IMR-90 (cell line): ENCODE measurements around the gene GNB1L. TPM values are rescaled to one million over a fixed set of nuclear protein-coding genes. Genes with fewer than 3 reads are reported as not detected.

Experiments used
- ATAC-seq: fragments of 200-7000 bp; cut with Tn5 transposase; 2 replicates; pipeline ENCODE4 v1.9.1; 2020; ENCODE audit warnings: low read depth, mild to moderate bottlenecking, moderate library complexity
- BruUV-seq: library from RNA; stranded (reverse); fragments of 400-500 nt; replicated peaks from 2 replicates; lab custom pipeline; 2021; lab: Mats Ljungman, UMichigan
- CTCF ChIA-PET: fragments of 300-600 bp; formaldehyde crosslinking; extraction: SDS; loops from one replicate; lab custom pipeline; 2021; ENCODE audit warnings: antibody characterized with exemption; lab: Yijun Ruan, JAX
- POLR2A ChIA-PET: fragments of 300-600 bp; sonication (Branson Sonifier 250); formaldehyde crosslinking; loops from one replicate; lab custom pipeline; 2022; ENCODE audit warnings: antibody characterized with exemption; ENCODE audit not compliant: unreplicated experiment; lab: Charles Lee
- DNase-seq: peaks from one replicate; pipeline ENCODE4 v3.0.0; 2013
- H2AFZ ChIP-seq: replicated peaks from 2 replicates; pipeline ENCODE3; 2013; ENCODE audit warnings: low read length, mild to moderate bottlenecking; ENCODE audit not compliant: poor library complexity
- H2AK5ac ChIP-seq: 2 replicates; pipeline ENCODE4 v1.6.1; 2013; ENCODE audit warnings: low read depth, low read length, inconsistent platforms
- H2AK9ac ChIP-seq: replicated peaks from 2 replicates; pipeline ENCODE3; 2013; ENCODE audit warnings: mild to moderate bottlenecking, low read depth, low read length, moderate library complexity; ENCODE audit not compliant: poor library complexity
- H2BK120ac ChIP-seq: 2 replicates; pipeline ENCODE4 v1.6.1; 2013; ENCODE audit warnings: low read depth, low read length, inconsistent platforms
- H2BK15ac ChIP-seq: 3 replicates; pipeline ENCODE4 v1.6.1; 2013; ENCODE audit warnings: low read depth, low read length, inconsistent platforms
- H2BK20ac ChIP-seq: 2 replicates; pipeline ENCODE4 v1.6.1; 2013; ENCODE audit warnings: low read depth, mild to moderate bottlenecking, inconsistent platforms, low read length, moderate library complexity
- H2BK5ac ChIP-seq: 2 replicates; pipeline ENCODE4 v1.6.1; 2013; ENCODE audit warnings: mild to moderate bottlenecking, low read depth, low read length, inconsistent platforms; ENCODE audit not compliant: poor library complexity, severe bottlenecking
- H3K14ac ChIP-seq: replicated peaks from 2 replicates; pipeline ENCODE4 v1.6.1; 2013; ENCODE audit warnings: low read depth, low read length, inconsistent platforms
- H3K18ac ChIP-seq: 2 replicates; pipeline ENCODE4 v1.6.1; 2013; ENCODE audit warnings: low read depth, low read length, control low read depth
- H3K23ac ChIP-seq: 2 replicates; pipeline ENCODE4 v1.6.1; 2013; ENCODE audit warnings: low read depth, low read length, inconsistent platforms
- H3K27ac ChIP-seq: 2 replicates; pipeline ENCODE4 v1.5.1; 2013; ENCODE audit warnings: mild to moderate bottlenecking, control low read depth, low read length; ENCODE audit not compliant: insufficient read depth
- H3K27me3 ChIP-seq: 2 replicates; pipeline ENCODE4 v1.6.1; 2013; ENCODE audit warnings: low read length; ENCODE audit not compliant: control insufficient read depth, insufficient read depth
- H3K36me3 ChIP-seq: 2 replicates; pipeline ENCODE4 v1.6.1; 2013; ENCODE audit warnings: low read length, mixed read lengths; ENCODE audit not compliant: control insufficient read depth, insufficient read depth
- H3K4ac ChIP-seq: 2 replicates; pipeline ENCODE4 v1.6.1; 2013; ENCODE audit warnings: low read depth, low read length, inconsistent platforms
- H3K4me1 ChIP-seq: 2 replicates; pipeline ENCODE4 v1.6.1; 2013; ENCODE audit warnings: low read length, mixed read lengths; ENCODE audit not compliant: control insufficient read depth, insufficient read depth
- H3K4me2 ChIP-seq: 2 replicates; pipeline ENCODE4 v1.6.1; 2013; ENCODE audit warnings: low read depth, mild to moderate bottlenecking, control low read depth, low read length, moderate library complexity
- H3K4me3 ChIP-seq: 2 replicates; pipeline ENCODE4 v1.5.1; 2013; ENCODE audit warnings: low read depth, mild to moderate bottlenecking, control low read depth, low read length, moderate library complexity; ENCODE audit not compliant: insufficient read depth
- H3K56ac ChIP-seq: 2 replicates; pipeline ENCODE4 v1.6.1; 2013; ENCODE audit warnings: low read length, inconsistent platforms; ENCODE audit not compliant: insufficient read depth; ENCODE audit errors: extremely low read depth
- H3K79me1 ChIP-seq, 2 experiments: 2 replicates each; pipeline ENCODE4 v1.6.1; 2013; ENCODE audit warnings: low read length in 2 of 2, inconsistent platforms in 1 of 2, low read depth in 1 of 2
- H3K9ac ChIP-seq: 2 replicates; pipeline ENCODE4 v1.6.1; 2013; ENCODE audit warnings: low read depth, low read length, control low read depth
- H3K9me1 ChIP-seq: 2 replicates; pipeline ENCODE4 v1.6.1; 2013; ENCODE audit warnings: low read length, inconsistent platforms; ENCODE audit not compliant: insufficient read depth
- H3K9me3 ChIP-seq: 2 replicates; pipeline ENCODE4 v1.6.1; 2013; ENCODE audit warnings: low read length; ENCODE audit not compliant: control insufficient read depth, insufficient read depth
- H4K20me1 ChIP-seq: 2 replicates; pipeline ENCODE4 v1.6.1; 2013; ENCODE audit warnings: low read length, inconsistent platforms; ENCODE audit not compliant: insufficient read depth
- H4K5ac ChIP-seq: 2 replicates; pipeline ENCODE4 v1.6.1; 2013; ENCODE audit warnings: mild to moderate bottlenecking, low read depth, low read length, control low read depth
- H4K8ac ChIP-seq, 2 experiments: 2 replicates each; pipeline ENCODE4 v1.6.1; 2013; ENCODE audit warnings: low read depth in 2 of 2, low read length in 2 of 2, control low read depth in 1 of 2, inconsistent platforms in 1 of 2
- H4K91ac ChIP-seq: 2 replicates; pipeline ENCODE4 v1.6.1; 2013; ENCODE audit warnings: low read depth, low read length, inconsistent platforms; ENCODE audit not compliant: insufficient read depth
- ELK1 ChIP-seq: fragments of 150-350 bp; IDR thresholded peaks from 2 replicates; pipeline ENCODE4 v1.6.1; 2016; ENCODE audit warnings: low read depth, mild to moderate bottlenecking, low read length, moderate library complexity, borderline replicate concordance
- MAZ ChIP-seq: IDR thresholded peaks from 2 replicates; pipeline ENCODE4 v1.6.1; 2012; ENCODE audit warnings: low read depth, mild to moderate bottlenecking, low read length, improper control_type of control experiment, moderate library complexity, borderline replicate concordance
- WGBS, 2 experiments: methylation state at CpG; one replicate each; pipeline versions ENCODE4 v1.1.5 to v1.1.7; 2013; ENCODE audit warnings: missing lambda C conversion rate in 2 of 2; ENCODE audit not compliant: insufficient read length in 1 of 2; ENCODE audit errors: extremely low coverage in 2 of 2; 5-methylcytosine and 5-hydroxymethylcytosine counted together
- dilution Hi-C: fragments of 300-500 bp; cut with HindIII; formaldehyde crosslinking; loops from one replicate; pipeline ENCODE4 v1.14.3; 2018; ENCODE audit warnings: low sequenced_read_pairs; ENCODE audit not compliant: unreplicated experiment
- in situ Hi-C: fragments of 300-500 bp; cut with MboI; formaldehyde crosslinking; loops from 3 replicates; pipeline ENCODE4 v1.14.3; 2019; ENCODE audit warnings: low sequenced_read_pairs, inconsistent platforms, mixed read lengths
- intact Hi-C: fragments of 100-400 bp; cut with micrococcal nuclease; formaldehyde crosslinking; loops from 2 replicates; pipeline ENCODE4 v1.10.0; 2022
- polyA plus RNA-seq, 3 experiments: library from polyadenylated mRNA; depleted of rRNA; stranded (reverse); fragments of >200 nt; gene quantifications; 2 replicates each; pipeline ENCODE4 v1.2.3, GENCODE V29; 2012; ENCODE audit warnings: low replicate concordance in 1 of 3
- total RNA-seq: library from RNA; depleted of rRNA; stranded (reverse); fragments of >200 nt; gene quantifications from 2 replicates; pipeline ENCODE4 v1.2.3, GENCODE V29; 2012

Gene GNB1L
- total and polyA plus RNA-seq, 2 of the 4 experiments (the other 2 are of a cell fraction), result 2.5 to 4.4 TPM

- Histone ChIP-seq H3K79me1 (no peaks in the 10 kb centered on the region), H4K8ac (no peak overlapping the region), H2AFZ (no peak overlapping the region), H2BK5ac (no peak overlapping the region), H2AK5ac (no peak overlapping the region), H2BK20ac (no peak overlapping the region), H3K27ac (no peak overlapping the region), H3K27me3 (no peaks in the 10 kb centered on the region), H3K56ac (no peak overlapping the region), H3K18ac (no peak overlapping the region), H4K91ac (no peak overlapping the region), H3K4me2 (no peak overlapping the region), H3K9ac (no peak overlapping the region), H3K36me3 (no peaks in the 10 kb centered on the region), H2BK15ac (no peak overlapping the region), H2BK120ac (no peak overlapping the region), H3K9me3 (no peaks in the 10 kb centered on the region), H3K4me3 (no peak overlapping the region), H3K23ac (no peak overlapping the region), H3K4ac (no peak overlapping the region), H3K4me1 (peaks cover 9% of the 10 kb centered on the region), H2AK9ac (no peak overlapping the region), H3K14ac (no peak overlapping the region), H4K20me1 (0 out of 2 replicates have a peak, but pooled peaks cover 5% of the 10 kb centered on the region), H4K5ac (no peak overlapping the region), H3K9me1 (peaks cover 7% of the 10 kb centered on the region; the same call in 1 of the 2 replicates)
- intact Hi-C loops, result no loop called here
- dilution Hi-C loops, result no loop called here
- TF ChIP-seq MAZ, result no peak
- TF ChIP-seq ELK1, result no peak
- ChIA-PET POLR2A (no interaction called here), CTCF (no interaction called here)
- 95% methylated on average over 10 of the region's 18 CpGs; no CpG with 5 or more reads in 1 of the 2 experiments for WGBS, 2 experiments
- ATAC-seq (no peak), DNase-seq (no peak)
- in situ Hi-C loops, result no loop called here
- no TSS peak for BruUV-seq
These were observed 39.4 kb downstream of the GNB1L start for GRCh38 chr22:19815093-19815822.
